ENCODE data around the gene RSF1. TPM values are rescaled to one million over a fixed set of nuclear protein-coding genes. Genes with fewer than 3 reads are reported as not detected.

RSF1 gene
- polyA plus RNA-seq, 1 of the 3 experiments (the other 2 are of a cell fraction) = 8.4 TPM

- Histone ChIP-seq H3K4me3 (ENCODE audit: low read depth in 2 of 2, low read length in 1 of 2) (no peak overlapping the region), H4K20me1 (ENCODE audit: insufficient read depth) (no peaks in the 10 kb centered on the region), H3K79me2 (ENCODE audit: insufficient read depth) (peaks cover 4% of the 10 kb centered on the region; the same call in 1 of the 2 replicates), H2AFZ (ENCODE audit: low read depth) (no peak overlapping the region), H3K9me2 (no peaks in the 10 kb centered on the region), H3K27ac (ENCODE audit: low read depth in 2 of 2, low read length in 1 of 2) (no peak overlapping the region), H3K27me3 (ENCODE audit: insufficient read depth) (no peaks in the 10 kb centered on the region), H3K9ac (no peak overlapping the region), H3K4me1 (ENCODE audit: control insufficient read depth in 1 of 2, insufficient read depth in 2 of 2, low read depth in 1 of 2, low read length in 1 of 2) (no peaks in the 10 kb centered on the region), H3K36me3 (replicated peaks in 1 of 2; ENCODE audit: control insufficient read depth in 1 of 2, insufficient read depth in 2 of 2, low read length in 1 of 2) (peaks cover 29 to 61% of the 10 kb centered on the region in 2 experiments), H3K9me3 (no peaks in the 10 kb centered on the region), H3K4me2 (no peak overlapping the region), H3F3A (replicated peaks; ENCODE audit: insufficient read depth) (peaks cover 11% of the 10 kb centered on the region)
- ChIA-PET POLR2A (no interaction called here), CTCF (interaction anchor here (0.8 kb wide), 1 partner anchor 330 kb away, joined by 3 read pairs; no protein-coding TSS in a partner anchor)
- TF ChIP-seq IRF3 (IDR thresholded peaks at IDR 0.05; ENCODE audit: low read depth, low read length) = no peak
- TF ChIP-seq EZH2phosphoT487 (IDR thresholded peaks at IDR 0.05; ENCODE audit: borderline replicate concordance, low read depth) = no peak
- TF ChIP-seq RFX5 (IDR thresholded peaks at IDR 0.05; ENCODE audit: low read length) = no peak
- TF ChIP-seq REST (IDR thresholded peaks at IDR 0.05; ENCODE audit: low read depth, low read length) = no peak
- TF ChIP-seq GATA2 (CRISPR knock-in tag; IDR thresholded peaks at IDR 0.05) = no peak
- no peak for TF ChIP-seq FOXM1 (IDR thresholded peaks at IDR 0.05; ENCODE audit: low read depth)
- no peak for TF ChIP-seq TEAD4 (IDR thresholded peaks at IDR 0.05; ENCODE audit: borderline replicate concordance, insufficient read depth)
- TF ChIP-seq FOSL2 (IDR thresholded peaks at IDR 0.05; ENCODE audit: borderline replicate concordance, low read depth) = no peak
- no peak for TF ChIP-seq CHD2 (IDR thresholded peaks at IDR 0.05; ENCODE audit: low read length, partially characterized antibody)
- no peak for TF ChIP-seq SIN3A (IDR thresholded peaks at IDR 0.05; ENCODE audit: borderline replicate concordance, low read depth, low read length)
- TF ChIP-seq EP300 (IDR thresholded peaks at IDR 0.05; ENCODE audit: borderline replicate concordance in 1 of 2, low read depth in 1 of 2, low read length in 1 of 2) = no peak
- TF ChIP-seq USF2 (IDR thresholded peaks at IDR 0.05; ENCODE audit: borderline replicate concordance, low read depth, low read length) = no peak
- TF ChIP-seq RCOR1 (IDR thresholded peaks at IDR 0.05; ENCODE audit: low read length) = no peak
- no peak for TF ChIP-seq ZBTB33 (IDR thresholded peaks at IDR 0.05; ENCODE audit: borderline replicate concordance, low read depth)
- TF ChIP-seq MXI1 (IDR thresholded peaks at IDR 0.05; ENCODE audit: low read depth, low read length) = no peak
- no peak for DNase-seq
- 72% methylated on average over 4 of the region's 4 CpGs for WGBS (ENCODE audit: low lambda C conversion rate)
Measured at GRCh38 chr11:77724636-77725035, 95.9 kb downstream of the RSF1 start.

All from SK-N-SH (cell line).